HG03097 (cell line): ENCODE measurements around the gene LILRB4.
"Not testable (repeated sequence)": the region's sequence is repeated elsewhere in the genome, so short reads cannot be mapped to it uniquely, and the experiment has no call there.

ENCODE experiments used
- ATAC-seq: cut with Tn5 transposase; IDR thresholded peaks from one replicate; pipeline ENCODE4 v1.9.1; 2021; ENCODE audit not compliant: unreplicated experiment, low FRiP score

The LILRB4 gene

GRCh38 chr19:54646331-54646841 lies 16.4 kb upstream of the LILRB4 start:
- ATAC-seq = no peak

- no peak for ATAC-seq
These were observed 14.7 kb upstream of the LILRB4 start for GRCh38 chr19:54648129-54648528.

GRCh38 chr19:54650108-54650655 lies 12.6 kb upstream of the LILRB4 start:
- no peak for ATAC-seq

DNA sequence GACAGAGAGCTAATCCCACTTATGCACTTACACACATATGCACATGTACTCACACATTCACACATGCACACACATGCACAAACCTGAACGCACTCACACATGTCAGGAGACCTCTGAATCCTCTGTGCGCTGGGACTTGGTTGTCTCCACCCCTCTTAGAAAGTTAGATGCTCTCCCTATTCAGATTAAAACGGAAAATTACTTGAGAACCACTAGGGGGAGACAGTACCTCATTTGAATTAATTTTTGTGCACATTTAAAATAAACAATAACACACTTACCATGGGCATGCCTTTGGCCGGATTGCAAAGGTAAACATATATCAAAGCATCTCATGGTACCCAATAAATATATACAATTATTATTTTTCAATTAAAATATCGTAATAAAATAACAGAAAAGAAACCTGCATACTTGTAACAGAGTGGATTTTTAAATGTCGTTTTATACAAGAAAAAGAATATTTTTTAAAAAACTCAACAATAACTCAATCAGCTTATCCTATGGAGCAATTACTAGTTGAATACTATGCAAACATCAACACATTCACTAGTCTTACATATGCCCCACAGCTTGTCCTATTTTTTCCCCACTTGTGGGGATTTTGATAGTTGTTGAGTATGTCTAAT lies 9.5 kb upstream of the LILRB4 start:
- no peak for ATAC-seq

GRCh38 chr19:54654447-54655321 lies 8.1 kb upstream of the LILRB4 start:
- ATAC-seq = no peak

- ATAC-seq = no peak
These were observed 3.5 kb upstream of the LILRB4 start for GRCh38 chr19:54659300-54659699.

GRCh38 chr19:54660306-54660705 lies 2.5 kb upstream of the LILRB4 start:
- no peak for ATAC-seq

- ATAC-seq = no peak
These were observed 1.8 kb upstream of the LILRB4 start for GRCh38 chr19:54660964-54661363.

GRCh38 chr19:54661846-54662481 lies 821 bp upstream of the LILRB4 start:
- no peak for ATAC-seq

DNA sequence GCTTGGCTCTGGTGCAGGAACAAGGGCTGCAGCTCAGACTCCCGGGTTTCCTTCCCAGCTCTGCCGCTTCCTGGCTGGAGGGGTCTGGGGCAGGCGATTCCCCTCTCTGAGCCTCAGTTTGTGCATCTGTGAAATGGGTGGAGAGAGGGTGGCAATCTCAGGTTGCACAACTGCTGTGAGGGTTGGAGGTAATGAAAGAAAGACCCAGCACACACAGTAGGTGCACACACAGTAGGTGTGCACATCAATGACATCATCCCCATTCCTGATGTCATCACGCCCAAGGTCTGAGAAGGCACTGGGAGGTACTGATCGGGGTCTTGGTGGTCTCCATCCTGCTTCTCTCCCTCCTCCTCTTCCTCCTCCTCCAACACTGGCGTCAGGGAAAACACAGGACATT lies 2.7 kb downstream of the LILRB4 start:
- ATAC-seq = no peak

DNA sequence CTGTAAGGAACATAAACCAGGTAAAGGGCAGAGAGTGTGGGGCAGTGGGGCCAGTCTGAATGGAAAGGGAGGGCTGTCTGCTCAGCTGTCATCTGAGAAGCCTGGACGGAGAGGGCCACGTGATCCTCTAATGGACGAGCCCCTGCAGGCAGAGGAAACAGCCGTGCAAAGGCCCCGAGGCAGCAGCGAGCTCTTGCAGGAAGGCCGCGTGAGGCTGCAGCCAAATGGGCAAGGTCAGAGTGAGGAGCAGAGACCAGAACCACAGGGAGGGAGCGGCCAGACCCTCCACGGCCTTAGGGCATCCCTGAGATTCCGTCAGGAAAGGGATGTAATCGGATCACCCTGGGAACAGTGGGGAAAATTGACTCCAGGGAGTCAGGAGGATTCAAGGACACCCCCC lies 4.4 kb downstream of the LILRB4 start:
- ATAC-seq = no peak

GRCh38 chr19:54668353-54668752 lies 5.6 kb downstream of the LILRB4 start:
- no peak for ATAC-seq

DNA sequence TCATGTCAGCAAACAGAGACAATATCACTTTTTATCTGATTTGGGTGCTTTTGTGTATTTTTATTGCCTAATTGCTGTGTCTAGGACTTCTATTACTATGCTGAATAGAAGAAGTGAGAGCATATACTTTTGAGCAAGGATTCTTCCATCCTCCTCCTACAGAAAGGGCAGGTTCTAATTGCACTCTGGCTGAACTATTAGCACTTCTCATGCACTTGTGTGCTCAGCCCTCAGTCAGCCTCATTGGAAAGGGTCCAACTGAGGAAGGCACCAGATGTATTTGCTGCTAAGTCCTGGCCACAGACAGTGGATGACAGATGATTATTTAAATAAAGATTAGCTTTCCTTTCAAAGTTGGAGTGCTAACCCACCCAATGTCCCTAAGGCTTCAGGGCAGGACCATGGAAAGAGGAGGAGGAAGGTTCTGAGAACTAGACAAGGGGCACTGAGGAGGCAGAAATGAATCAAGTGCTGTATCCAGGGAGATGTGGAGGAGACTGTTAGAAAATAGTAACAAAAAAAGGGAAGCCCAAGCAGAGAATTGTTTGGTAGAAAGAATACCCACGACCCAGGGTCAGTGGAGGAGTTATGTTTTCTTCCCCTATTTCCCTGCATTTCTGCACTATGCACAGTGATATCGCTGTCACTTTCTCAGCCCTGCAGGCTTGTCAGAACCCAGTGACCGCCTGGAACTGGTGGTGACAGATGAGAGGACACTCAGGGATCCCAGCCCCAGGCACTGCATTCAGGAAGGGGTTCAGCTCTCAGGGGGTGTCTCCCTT lies 8.0 kb downstream of the LILRB4 start:
- ATAC-seq = no peak

DNA sequence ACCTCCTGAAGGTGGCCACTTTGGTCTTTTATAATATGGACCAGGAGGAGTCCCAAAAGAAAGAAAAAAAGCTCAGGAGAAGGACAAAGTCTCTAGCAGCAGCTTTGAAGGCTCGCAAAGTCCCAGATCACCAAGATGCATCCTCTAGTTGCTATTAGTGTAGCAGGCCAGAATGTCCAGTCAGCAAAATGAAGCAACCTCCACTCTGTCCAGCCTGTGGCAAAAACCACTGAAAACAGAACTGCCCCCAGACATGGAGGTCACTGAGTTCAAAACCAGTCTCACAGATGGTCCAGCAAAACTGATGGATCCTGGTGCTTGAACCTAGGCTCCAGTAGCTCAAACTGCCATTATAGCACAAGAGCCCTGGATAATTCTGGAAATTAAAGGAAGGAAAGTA lies 10.4 kb downstream of the LILRB4 start:
- no peak for ATAC-seq

- no peak for ATAC-seq
These were observed 11.3 kb downstream of the LILRB4 start for GRCh38 chr19:54674021-54674617.

DNA sequence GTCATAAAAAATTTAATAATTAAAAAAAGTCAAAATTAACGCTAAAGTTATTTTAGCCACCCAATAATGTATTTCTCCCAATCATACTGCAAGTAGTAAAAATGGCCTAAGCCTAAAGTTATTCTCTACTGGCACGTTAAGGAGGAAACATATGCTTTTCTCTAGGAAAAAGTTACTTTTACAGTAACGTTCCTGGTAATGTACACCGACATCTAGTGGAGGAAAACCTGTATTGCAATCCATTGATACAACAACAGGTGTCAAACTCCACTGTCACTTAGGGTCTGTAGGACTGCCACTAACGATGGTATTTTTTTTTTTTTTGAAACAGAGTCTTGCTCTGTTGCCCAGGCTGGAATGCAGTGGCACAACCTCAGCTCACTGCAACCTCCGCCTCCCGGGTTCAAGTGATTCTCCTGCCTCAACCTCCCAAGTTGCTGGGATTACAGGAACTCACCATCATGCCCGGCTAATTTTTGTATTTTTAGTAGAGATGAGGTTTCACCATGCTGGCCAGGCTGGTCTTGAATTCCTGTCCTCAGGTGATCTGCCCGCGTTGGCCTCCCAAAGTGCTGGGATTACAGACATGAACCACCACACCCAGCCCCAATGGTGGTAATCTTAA lies 13.5 kb downstream of the LILRB4 start:
- ATAC-seq = not testable (repeated sequence)

GRCh38 chr19:54677217-54677616 lies 14.4 kb downstream of the LILRB4 start:
- ATAC-seq = no peak

GRCh38 chr19:54681596-54681995 lies 18.8 kb downstream of the LILRB4 start:
- ATAC-seq = not testable (repeated sequence)

- no peak for ATAC-seq
These were observed 19.6 kb downstream of the LILRB4 start for GRCh38 chr19:54682306-54682856.
